Ovary (tissue), 3 donors: Measurements from ENCODE around the gene IQGAP1.

Experiments used
- EP300 ChIP-seq: sonication (generic); formaldehyde crosslinking; IDR thresholded peaks from one replicate; pipeline ENCODE4 v1.6.1; 2017; ENCODE audit warnings: antibody characterized with exemption
- POLR2A ChIP-seq: fragments of 450-650 bp; IDR thresholded peaks from one replicate; pipeline ENCODE4 v1.6.1; 2017; ENCODE audit warnings: antibody characterized with exemption, mild to moderate bottlenecking, moderate library complexity
- TF ChIP-seq, protein P1 (sequence below), 3 donors: fragments of 450-650 bp in 2 of 3; fragments of 200-600 bp in 1 of 3; IDR thresholded peaks; one replicate each; pipeline versions ENCODE4 v1.5.1 to v1.8.0; 2016 to 2022; ENCODE audit warnings: antibody characterized with exemption in 3 of 3, mild to moderate bottlenecking in 1 of 3
- donor health status: DM: no; HTN: no; CAD: no.

- TF ChIP-seq, protein P1, sequence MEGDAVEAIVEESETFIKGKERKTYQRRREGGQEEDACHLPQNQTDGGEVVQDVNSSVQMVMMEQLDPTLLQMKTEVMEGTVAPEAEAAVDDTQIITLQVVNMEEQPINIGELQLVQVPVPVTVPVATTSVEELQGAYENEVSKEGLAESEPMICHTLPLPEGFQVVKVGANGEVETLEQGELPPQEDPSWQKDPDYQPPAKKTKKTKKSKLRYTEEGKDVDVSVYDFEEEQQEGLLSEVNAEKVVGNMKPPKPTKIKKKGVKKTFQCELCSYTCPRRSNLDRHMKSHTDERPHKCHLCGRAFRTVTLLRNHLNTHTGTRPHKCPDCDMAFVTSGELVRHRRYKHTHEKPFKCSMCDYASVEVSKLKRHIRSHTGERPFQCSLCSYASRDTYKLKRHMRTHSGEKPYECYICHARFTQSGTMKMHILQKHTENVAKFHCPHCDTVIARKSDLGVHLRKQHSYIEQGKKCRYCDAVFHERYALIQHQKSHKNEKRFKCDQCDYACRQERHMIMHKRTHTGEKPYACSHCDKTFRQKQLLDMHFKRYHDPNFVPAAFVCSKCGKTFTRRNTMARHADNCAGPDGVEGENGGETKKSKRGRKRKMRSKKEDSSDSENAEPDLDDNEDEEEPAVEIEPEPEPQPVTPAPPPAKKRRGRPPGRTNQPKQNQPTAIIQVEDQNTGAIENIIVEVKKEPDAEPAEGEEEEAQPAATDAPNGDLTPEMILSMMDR (IDR thresholded peaks at IDR 0.05) = no peak
- TF ChIP-seq POLR2A (no peak), EP300 (no peak)
Measured at GRCh38 chr15:90465930-90466567, 78.0 kb downstream of the IQGAP1 start.
